Neuronal stem cell (in vitro differentiated cells): ENCODE data around the gene ARFGAP3.

Source experiments
- DNase-seq: peaks from one replicate; pipeline ENCODE4 v3.0.0-alpha.2; 2013; ENCODE audit warnings: low spot score
- H2AFZ ChIP-seq: one replicate; pipeline ENCODE4 v1.6.1; 2013; ENCODE audit warnings: mild to moderate bottlenecking, low read length, inconsistent platforms
- H2AK5ac ChIP-seq: 2 replicates; pipeline ENCODE4 v1.6.1; 2013; ENCODE audit warnings: low read depth, mild to moderate bottlenecking, inconsistent platforms, low read length, moderate library complexity, mixed read lengths
- H2BK120ac ChIP-seq: 2 replicates; pipeline ENCODE4 v1.6.1; 2013; ENCODE audit warnings: low read depth, mild to moderate bottlenecking, inconsistent platforms, low read length, moderate library complexity, mixed read lengths
- H2BK12ac ChIP-seq: one replicate; pipeline ENCODE4 v1.6.1; 2013; ENCODE audit warnings: low read length, inconsistent platforms
- H2BK15ac ChIP-seq: 2 replicates; pipeline ENCODE4 v1.6.1; 2013; ENCODE audit warnings: mild to moderate bottlenecking, low read length, inconsistent platforms, mixed read lengths
- H2BK5ac ChIP-seq: one replicate; pipeline ENCODE4 v1.6.1; 2013; ENCODE audit warnings: inconsistent platforms, mild to moderate bottlenecking, low read length, moderate library complexity
- H3K14ac ChIP-seq: one replicate; pipeline ENCODE4 v1.6.1; 2013; ENCODE audit warnings: low read length, inconsistent platforms
- H3K18ac ChIP-seq: 2 replicates; pipeline ENCODE4 v1.6.1; 2013; ENCODE audit warnings: low read length, inconsistent platforms
- H3K23ac ChIP-seq: 2 replicates; pipeline ENCODE4 v1.6.1; 2013; ENCODE audit warnings: low read depth, mild to moderate bottlenecking, mixed read lengths, low read length, inconsistent platforms; ENCODE audit not compliant: poor library complexity
- H3K27ac ChIP-seq: replicated peaks from 3 replicates; pipeline ENCODE4 v1.5.1; 2013; ENCODE audit warnings: low read length, inconsistent platforms
- H3K27me3 ChIP-seq, 3 experiments: 2 replicates each; pipeline ENCODE4 v1.6.1; 2013; ENCODE audit warnings: low read length in 3 of 3, mild to moderate bottlenecking in 2 of 3, inconsistent platforms in 1 of 3, low read depth in 1 of 3, mixed read lengths in 1 of 3, moderate library complexity in 1 of 3; ENCODE audit not compliant: control insufficient read depth in 3 of 3, insufficient read depth in 3 of 3
- H3K36me3 ChIP-seq, 2 donors: replicated peaks in 1 of 2; 2 replicates each; pipeline ENCODE4 v1.6.1; 2013; ENCODE audit warnings: low read length in 2 of 2; ENCODE audit not compliant: control insufficient read depth in 2 of 2, insufficient read depth in 2 of 2
- H3K4ac ChIP-seq: 2 replicates; pipeline ENCODE4 v1.6.1; 2013; ENCODE audit warnings: inconsistent platforms, mild to moderate bottlenecking, low read length, moderate library complexity
- H3K4me1 ChIP-seq, 2 donors: 1 replicate in 1 of 2; 2 replicates in 1 of 2; pipeline ENCODE4 v1.6.1; 2013; ENCODE audit warnings: low read length in 2 of 2, low read depth in 1 of 2; ENCODE audit not compliant: control insufficient read depth in 2 of 2, insufficient read depth in 1 of 2
- H3K4me2 ChIP-seq: one replicate; pipeline ENCODE4 v1.6.1; 2013; ENCODE audit warnings: mild to moderate bottlenecking, low read length, inconsistent platforms; ENCODE audit not compliant: insufficient read depth, poor library complexity, severe bottlenecking
- H3K4me3 ChIP-seq, 2 donors: 2 replicates each; pipeline ENCODE4 v1.5.1; 2013; ENCODE audit warnings: low read length in 2 of 2, mild to moderate bottlenecking in 2 of 2, inconsistent platforms in 1 of 2, moderate library complexity in 1 of 2
- H3K79me1 ChIP-seq: one replicate; pipeline ENCODE4 v1.6.1; 2013; ENCODE audit warnings: low read depth, mild to moderate bottlenecking, inconsistent platforms, low read length, moderate library complexity
- H3K9ac ChIP-seq: one replicate; pipeline ENCODE4 v1.6.1; 2013; ENCODE audit warnings: mild to moderate bottlenecking, low read depth, low read length, inconsistent platforms; ENCODE audit not compliant: poor library complexity
- H3K9me3 ChIP-seq, 2 donors: replicated peaks in 1 of 2; 2 replicates each; pipeline versions ENCODE3 to v1.6.1; 2013; ENCODE audit warnings: low read length in 2 of 2, mild to moderate bottlenecking in 2 of 2, inconsistent platforms in 1 of 2, low read depth in 1 of 2, mixed read lengths in 1 of 2, moderate library complexity in 1 of 2; ENCODE audit not compliant: control insufficient read depth in 2 of 2, insufficient read depth in 1 of 2
- H4K8ac ChIP-seq: one replicate; pipeline ENCODE4 v1.6.1; 2013; ENCODE audit warnings: low read depth, mild to moderate bottlenecking, inconsistent platforms, low read length, moderate library complexity
- H4K91ac ChIP-seq: one replicate; pipeline ENCODE4 v1.6.1; 2013; ENCODE audit warnings: low read length, low read depth, mild to moderate bottlenecking, inconsistent platforms; ENCODE audit not compliant: poor library complexity
- WGBS, 2 donors: extraction: QIAGEN DNeasy Blood & Tissue Kit; methylation state at CpG; one replicate each; pipeline ENCODE4 v1.1.7; 2013; ENCODE audit warnings: missing lambda C conversion rate in 2 of 2, mixed read lengths in 1 of 2; ENCODE audit not compliant: insufficient read length in 2 of 2, insufficient replicate concordance in 1 of 2; ENCODE audit errors: extremely low coverage in 2 of 2; 5-methylcytosine and 5-hydroxymethylcytosine counted together

Gene ARFGAP3

DNA sequence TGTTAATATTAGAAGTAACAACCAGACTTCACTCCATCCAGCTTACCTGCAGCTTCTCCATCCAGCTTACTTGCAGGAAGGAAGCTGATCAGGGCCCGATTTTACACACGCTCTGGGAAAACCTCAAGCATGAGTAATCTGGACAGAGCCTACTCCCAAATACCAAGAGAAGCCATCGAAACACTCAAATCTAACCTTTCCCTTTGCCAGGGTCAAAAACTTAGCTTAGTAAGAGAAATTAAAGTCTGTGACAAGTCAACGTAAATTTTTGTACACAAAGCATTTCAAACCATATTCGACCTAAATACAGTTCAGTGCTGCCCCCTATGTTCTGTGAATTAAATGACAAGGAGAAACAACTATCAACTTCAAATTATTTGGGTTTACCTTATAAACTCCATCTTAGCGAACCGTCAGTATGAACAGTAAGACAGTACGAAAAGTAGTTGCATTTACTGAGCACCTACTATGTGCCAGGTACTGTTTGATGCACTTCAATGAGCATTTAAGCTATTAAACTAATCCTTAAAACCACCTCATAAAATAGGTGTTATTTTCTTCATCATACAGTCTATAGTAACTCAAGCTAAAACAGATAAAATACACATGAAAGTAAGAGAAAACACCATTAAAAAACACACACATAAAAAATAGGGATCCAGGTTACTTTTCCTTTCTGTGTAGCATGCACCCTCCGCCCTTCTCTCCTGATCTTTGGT is 36.9 kb downstream of the ARFGAP3 start:
- H2AK5ac ChIP-seq, result no peak overlapping the region
- H3K18ac ChIP-seq, result no peak overlapping the region
- H3K4me1 ChIP-seq, result no peaks in the 10 kb centered on the region
- H3K4me2 ChIP-seq, result no peak overlapping the region
- no CpG with 5 or more reads among the region's 9 CpGs for WGBS, 2 donors
- no peak overlapping the region for H3K23ac ChIP-seq
- no peaks in the 10 kb centered on the region for H3K79me1 ChIP-seq
- no peak overlapping the region for H3K14ac ChIP-seq
- peaks cover 6 to 14% of the 10 kb centered on the region in 2 donors for H3K9me3 ChIP-seq
- no peak overlapping the region for H4K8ac ChIP-seq
- no peak overlapping the region for H2BK120ac ChIP-seq
- peaks cover 13 to 60% of the 10 kb centered on the region in 2 donors for H3K36me3 ChIP-seq
- H3K4me3 ChIP-seq, result no peak overlapping the region
- H3K9ac ChIP-seq, result no peak overlapping the region
- DNase-seq, result no peak
- peaks cover 0 to 2% (median 0%) of the 10 kb centered on the region in 3 experiments for H3K27me3 ChIP-seq
- no peak overlapping the region for H4K91ac ChIP-seq
- no peak overlapping the region for H2BK12ac ChIP-seq
- H3K27ac ChIP-seq, result no peak overlapping the region
- no peak overlapping the region for H2BK15ac ChIP-seq
- no peak overlapping the region for H3K4ac ChIP-seq
- H2BK5ac ChIP-seq, result no peak overlapping the region
- H2AFZ ChIP-seq, result no peak overlapping the region

DNA sequence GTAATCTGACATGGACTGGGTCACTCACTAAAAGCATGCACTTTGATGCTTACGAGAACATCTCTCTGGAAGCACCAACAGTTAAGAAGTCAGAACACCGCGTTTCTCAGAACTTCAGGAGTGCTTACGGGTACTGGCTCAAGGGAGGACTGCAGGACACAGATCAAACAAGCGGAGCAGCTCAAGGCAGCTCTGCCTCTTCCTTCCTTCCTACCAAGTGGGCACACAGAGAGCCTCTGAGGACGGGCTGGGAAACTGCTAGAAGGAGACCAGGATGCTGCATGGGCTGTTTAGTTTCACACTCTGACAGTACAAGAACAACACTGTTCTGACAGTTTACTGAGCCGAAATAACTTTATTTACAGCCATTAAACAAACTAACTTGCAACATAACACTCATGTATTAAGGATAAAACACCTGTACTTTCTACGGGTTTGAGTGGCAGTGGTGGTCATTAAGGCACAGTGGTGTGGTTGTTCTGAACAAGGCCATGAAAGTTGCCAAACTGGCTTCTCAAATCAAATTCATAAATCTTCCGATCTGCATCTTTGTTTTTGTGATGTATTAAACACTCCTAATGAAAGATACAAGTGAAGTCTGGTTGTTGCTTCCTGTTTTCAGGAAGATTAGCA is 37.5 kb downstream of the ARFGAP3 start:
- H3K9ac ChIP-seq, result no peak overlapping the region
- H3K27me3 ChIP-seq, result peaks cover 0 to 2% (median 0%) of the 10 kb centered on the region in 3 experiments
- H3K36me3 ChIP-seq, result peaks cover 8 to 60% of the 10 kb centered on the region in 2 donors
- H3K4ac ChIP-seq, result no peak overlapping the region
- H3K79me1 ChIP-seq, result no peaks in the 10 kb centered on the region
- H2AK5ac ChIP-seq, result no peak overlapping the region
- H3K9me3 ChIP-seq, result peaks cover 6 to 14% of the 10 kb centered on the region in 2 donors
- no peak for DNase-seq
- no peak overlapping the region for H2AFZ ChIP-seq
- no peak overlapping the region for H3K18ac ChIP-seq
- WGBS, 2 donors, result no CpG with 5 or more reads among the region's 9 CpGs
- H4K8ac ChIP-seq, result no peak overlapping the region
- no peak overlapping the region for H3K27ac ChIP-seq
- no peak overlapping the region for H2BK12ac ChIP-seq
- no peaks in the 10 kb centered on the region for H3K4me1 ChIP-seq
- H3K23ac ChIP-seq, result no peak overlapping the region
- H3K14ac ChIP-seq, result no peak overlapping the region
- H2BK120ac ChIP-seq, result no peak overlapping the region
- no peak overlapping the region for H3K4me3 ChIP-seq
- H2BK5ac ChIP-seq, result no peak overlapping the region
- H3K4me2 ChIP-seq, result no peak overlapping the region
- H4K91ac ChIP-seq, result no peak overlapping the region
- no peak overlapping the region for H2BK15ac ChIP-seq

DNA sequence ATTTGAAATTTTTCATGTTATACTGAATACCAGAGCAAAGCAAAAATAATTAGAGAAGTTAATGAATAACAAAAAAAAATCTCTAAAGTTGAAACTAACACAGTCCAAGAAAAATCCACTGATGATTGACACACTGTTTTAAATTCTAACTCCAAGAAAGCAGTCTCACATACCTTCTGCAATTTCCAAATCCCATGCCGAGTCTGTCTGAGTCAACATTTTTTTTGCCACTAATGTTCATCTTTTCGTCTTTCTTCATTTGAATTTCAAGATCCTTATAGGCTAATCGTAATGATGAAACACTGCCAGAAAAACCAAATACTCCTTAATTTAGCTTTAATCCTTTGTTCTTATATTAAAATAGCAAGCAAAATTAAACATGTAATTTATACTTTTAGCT is 39.5 kb downstream of the ARFGAP3 start:
- Histone ChIP-seq H2AFZ (no peak overlapping the region), H3K4me2 (no peak overlapping the region), H3K36me3 (peaks cover 6 to 59% of the 10 kb centered on the region in 2 donors), H3K27me3 (peaks cover 0 to 3% (median 0%) of the 10 kb centered on the region in 3 experiments), H2BK12ac (no peak overlapping the region), H3K27ac (no peak overlapping the region), H3K4ac (no peak overlapping the region), H3K9me3 (peaks cover 6 to 14% of the 10 kb centered on the region in 2 donors), H3K18ac (no peak overlapping the region), H2BK5ac (no peak overlapping the region), H4K8ac (no peak overlapping the region), H2BK15ac (no peak overlapping the region), H3K4me1 (no peaks in the 10 kb centered on the region), H3K23ac (no peak overlapping the region), H2BK120ac (no peak overlapping the region), H3K9ac (no peak overlapping the region), H3K4me3 (no peak overlapping the region), H4K91ac (no peak overlapping the region), H2AK5ac (no peak overlapping the region), H3K14ac (no peak overlapping the region), H3K79me1 (no peaks in the 10 kb centered on the region)
- WGBS, 2 donors, result no CpG with 5 or more reads among the region's 3 CpGs
- no peak for DNase-seq

DNA sequence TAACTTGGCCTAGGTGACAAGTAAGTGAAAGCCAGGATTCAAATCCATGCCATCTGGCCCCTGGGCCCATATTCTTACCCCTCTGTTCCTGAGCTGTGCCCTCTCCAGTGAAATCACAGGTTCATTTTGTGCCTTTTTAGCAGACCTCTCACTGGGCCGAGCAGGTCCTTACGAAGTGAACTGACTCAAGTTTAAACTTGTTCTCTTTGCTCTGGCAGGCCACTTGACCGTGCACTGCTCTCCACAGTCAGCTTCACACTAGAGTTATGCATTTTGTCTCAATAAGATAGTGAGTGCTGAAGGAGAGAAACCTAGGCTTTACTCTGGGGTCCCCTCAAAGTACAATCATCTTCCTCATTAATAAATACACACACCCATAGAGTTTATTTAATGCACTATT is 40.7 kb downstream of the ARFGAP3 start:
- no peak overlapping the region for H3K4ac ChIP-seq
- H3K27me3 ChIP-seq, result peaks cover 0 to 1% (median 0%) of the 10 kb centered on the region in 3 experiments
- H3K9me3 ChIP-seq, result peaks cover 2 to 3% of the 10 kb centered on the region in 2 donors
- no peak overlapping the region for H3K23ac ChIP-seq
- no peak overlapping the region for H2BK5ac ChIP-seq
- no peak overlapping the region for H4K8ac ChIP-seq
- no peak overlapping the region for H3K4me3 ChIP-seq
- H4K91ac ChIP-seq, result no peak overlapping the region
- no peak overlapping the region for H2BK12ac ChIP-seq
- H3K36me3 ChIP-seq, result peaks cover 2 to 57% of the 10 kb centered on the region in 2 donors
- H2AK5ac ChIP-seq, result no peak overlapping the region
- no peak overlapping the region for H3K9ac ChIP-seq
- H3K14ac ChIP-seq, result no peak overlapping the region
- H2BK15ac ChIP-seq, result no peak overlapping the region
- no peak overlapping the region for H2BK120ac ChIP-seq
- no peak for DNase-seq
- H3K4me2 ChIP-seq, result no peak overlapping the region
- no CpG with 5 or more reads among the region's 3 CpGs for WGBS, 2 donors
- peaks cover 2 to 3% of the 10 kb centered on the region in 2 donors for H3K4me1 ChIP-seq
- H3K79me1 ChIP-seq, result no peaks in the 10 kb centered on the region
- H3K18ac ChIP-seq, result no peak overlapping the region
- no peak overlapping the region for H2AFZ ChIP-seq
- H3K27ac ChIP-seq, result no peak overlapping the region
